Measurements from ENCODE around the gene SNAP47.

SNAP47 gene

DNA sequence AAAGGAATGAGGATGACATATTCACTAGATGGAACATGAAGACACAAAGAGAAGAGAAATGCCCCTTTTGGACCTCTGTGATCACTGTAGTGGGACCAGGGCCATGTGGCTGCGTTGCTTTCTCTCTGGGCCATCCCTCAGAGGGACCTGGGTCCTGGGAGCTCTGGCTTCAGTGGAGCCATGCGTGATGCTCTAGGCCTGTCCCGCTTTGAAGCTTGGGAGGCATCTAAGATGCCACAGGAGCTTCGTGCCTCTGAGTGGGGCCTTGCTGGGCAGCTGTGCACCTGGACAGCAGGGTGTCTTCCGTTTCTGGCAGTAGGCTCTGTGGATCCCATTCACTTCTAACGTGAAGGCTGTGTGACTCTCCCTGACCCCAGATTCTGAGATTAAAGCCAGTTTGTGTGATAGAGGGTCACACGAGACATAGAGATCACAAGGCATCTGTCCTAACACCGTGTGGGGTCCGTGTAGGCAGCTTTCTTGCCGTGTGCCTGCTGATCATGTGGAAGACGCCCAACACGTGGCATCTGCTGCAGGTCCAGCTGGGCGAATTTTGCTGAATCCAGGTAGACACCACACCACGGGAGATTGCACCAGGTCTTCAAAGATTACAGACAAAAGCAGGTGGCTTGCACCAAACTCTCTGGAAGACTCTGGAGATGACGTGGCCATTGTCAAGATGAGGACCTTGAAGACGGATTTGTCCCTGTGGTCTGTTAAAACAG lies 63.0 kb downstream of the SNAP47 start:
- DNase-seq (ENCODE audit: low read depth), result no peak

DNA sequence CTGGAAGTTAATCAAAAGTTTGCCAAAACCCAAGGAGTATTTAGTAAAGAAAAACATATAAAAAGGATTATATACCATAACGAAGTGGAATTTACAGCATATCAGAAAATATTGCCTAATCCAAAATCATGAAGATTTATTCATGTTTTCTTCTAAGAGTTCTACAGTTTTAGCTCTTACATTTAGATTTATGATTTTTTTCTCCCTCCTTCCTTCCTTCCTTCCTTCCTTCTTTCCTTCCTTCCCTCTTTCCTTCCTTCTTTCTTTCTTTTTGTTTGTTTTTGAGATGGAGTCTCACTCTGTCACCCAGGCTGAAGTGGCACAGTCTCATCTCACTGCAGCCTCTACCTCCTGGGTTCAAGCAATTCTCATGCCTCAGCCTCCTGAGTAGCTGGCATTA lies 64.5 kb downstream of the SNAP47 start:
- DNase-seq (ENCODE audit: low read depth), result no peak

DNA sequence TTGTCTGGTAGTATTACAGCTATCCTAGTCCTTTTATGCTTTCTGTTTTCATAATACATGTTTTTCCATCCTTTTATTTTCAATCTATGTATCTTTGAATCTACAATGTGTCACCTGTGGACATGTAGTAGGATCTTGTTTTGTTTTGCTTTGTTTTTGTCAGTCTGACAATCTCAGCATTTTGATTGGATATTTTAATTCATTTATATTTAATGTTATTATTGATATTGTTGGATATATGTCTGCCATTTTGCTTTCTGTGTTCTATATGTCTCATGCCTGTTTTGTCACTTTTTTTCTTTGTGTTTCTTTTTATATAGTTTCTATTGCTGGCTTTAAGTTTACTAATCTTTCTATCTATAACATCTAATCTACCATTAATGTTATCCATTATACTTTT lies 68.7 kb downstream of the SNAP47 start:
- no peak for DNase-seq (ENCODE audit: low read depth)

DNA sequence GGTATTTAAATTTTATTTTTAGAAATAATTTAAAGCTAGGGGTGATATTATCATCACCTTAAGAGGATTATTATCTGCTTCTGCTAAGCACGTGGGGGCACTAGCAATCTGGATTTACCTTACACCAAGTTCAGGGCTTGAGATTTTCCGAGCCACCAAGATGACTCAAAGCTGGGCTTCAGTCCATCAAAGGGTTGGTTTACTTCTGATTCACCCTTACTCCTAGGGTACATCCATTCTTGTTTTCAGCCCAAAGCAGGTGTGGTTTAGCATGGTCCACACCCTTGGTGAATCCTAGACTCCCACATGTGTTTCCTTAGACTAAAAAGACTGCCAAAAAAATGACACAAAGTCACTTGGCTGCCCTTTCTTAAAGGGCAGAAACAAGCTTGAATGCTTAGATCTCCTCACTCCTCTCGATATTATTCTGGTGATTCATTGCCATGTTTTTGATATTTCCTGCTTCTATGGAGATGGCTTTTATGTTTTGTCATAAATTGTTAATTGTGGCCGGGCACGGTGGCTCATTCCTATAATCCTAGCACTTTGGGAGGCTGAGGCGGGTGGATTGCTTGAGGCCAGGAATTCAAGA lies 70.5 kb downstream of the SNAP47 start:
- peak; percentile 96 for DNase-seq (ENCODE audit: low read depth)

DNA sequence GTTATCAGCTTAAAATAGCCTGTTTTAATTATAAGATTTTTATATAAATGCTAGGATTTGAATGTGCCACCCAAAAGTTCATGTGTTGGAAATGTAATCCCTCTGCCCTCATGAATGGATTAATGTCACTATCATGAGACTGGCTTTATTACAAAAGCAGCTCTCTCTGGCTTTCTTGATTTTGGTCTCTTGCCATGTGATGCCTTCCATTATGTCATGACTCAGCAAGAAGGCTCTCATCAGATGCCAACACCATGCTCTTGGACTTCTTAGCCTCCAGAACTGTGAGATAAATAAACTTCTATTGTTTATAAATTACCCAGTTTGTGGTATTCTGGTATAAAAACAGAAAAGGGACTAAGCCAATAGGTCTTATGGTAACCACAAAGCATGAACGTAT lies 73.3 kb downstream of the SNAP47 start:
- DNase-seq (ENCODE audit: low read depth), result no peak

DNA sequence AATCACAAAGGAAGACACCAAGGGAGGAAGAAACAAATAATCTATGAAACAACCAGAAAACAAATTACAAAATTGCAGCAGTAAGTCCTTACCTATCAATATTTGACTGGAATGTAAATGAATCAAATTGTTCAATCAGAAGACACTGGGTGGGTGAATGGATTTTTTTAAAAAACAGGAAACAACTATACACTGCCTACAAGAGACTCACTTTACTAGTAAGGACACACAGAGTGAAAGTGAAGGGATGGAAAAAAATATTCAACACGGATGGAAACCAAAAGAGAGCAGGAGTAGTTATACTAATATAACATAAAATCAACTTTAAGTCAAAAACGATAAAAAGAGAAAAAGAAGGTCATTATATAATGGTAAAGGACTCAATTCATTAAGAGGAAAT lies 73.8 kb downstream of the SNAP47 start:
- DNase-seq (ENCODE audit: low read depth), result no peak

DNA sequence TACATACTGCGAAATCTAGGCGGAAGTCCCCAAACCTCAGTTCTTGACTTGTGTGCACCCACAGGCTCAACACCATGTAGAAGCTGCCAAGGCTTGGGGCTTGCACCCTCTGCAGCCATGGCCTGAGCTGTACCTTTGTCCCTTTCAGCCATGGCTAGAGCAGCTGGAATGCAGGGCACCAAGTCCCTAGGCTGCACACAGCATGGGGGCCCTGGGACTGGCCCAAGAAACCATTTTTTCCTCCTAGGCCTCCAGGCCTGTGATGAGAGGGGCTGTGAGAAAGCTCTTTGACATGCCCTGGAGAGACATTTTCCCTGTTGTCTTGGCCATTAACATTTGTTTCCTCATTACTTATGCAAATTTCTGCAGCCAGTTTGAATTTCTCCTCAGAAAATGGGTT lies 78.7 kb downstream of the SNAP47 start:
- DNase-seq (ENCODE audit: low read depth), result no peak

DNA sequence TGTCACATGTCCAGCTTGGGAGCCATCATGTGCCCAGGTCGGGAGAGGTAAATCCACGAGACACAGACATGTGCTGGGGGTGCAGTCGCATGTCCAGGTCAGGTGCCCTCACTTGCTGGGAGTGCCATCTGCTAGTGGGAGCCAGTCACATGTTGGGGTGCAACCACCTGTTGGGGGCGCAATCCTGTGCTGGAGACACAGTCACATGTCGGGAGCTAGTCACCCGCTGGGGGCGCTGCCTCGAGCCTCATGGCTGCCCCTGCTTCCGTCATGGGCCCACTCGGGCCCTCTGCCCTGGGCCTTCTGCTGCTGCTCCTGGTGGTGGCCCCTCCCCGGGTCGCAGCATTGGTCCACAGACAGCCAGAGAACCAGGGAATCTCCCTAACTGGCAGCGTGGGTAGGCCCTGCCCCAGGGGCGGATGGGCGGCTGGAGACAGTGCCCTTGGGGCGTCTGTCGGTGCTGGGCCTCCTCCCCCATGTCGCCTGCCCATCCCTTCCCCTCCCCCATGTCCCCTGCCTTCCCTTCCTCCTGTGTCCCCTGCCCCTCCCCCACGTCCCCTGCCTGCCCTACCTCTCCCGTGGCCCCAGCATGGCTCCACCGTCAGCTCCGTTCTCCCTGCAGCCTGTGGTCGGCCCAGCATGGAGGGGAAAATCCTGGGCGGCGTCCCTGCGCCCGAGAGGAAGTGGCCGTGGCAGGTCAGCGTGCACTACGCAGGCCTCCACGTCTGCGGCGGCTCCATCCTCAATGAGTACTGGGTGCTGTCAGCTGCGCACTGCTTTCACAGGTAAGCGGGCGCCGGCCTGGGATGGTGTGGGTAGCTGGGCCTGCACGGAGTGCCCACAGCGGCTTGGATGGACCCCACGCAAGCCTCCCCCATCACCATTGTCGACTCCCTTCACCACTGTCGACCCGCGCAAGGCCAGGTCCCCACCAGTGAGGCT lies 80.5 kb downstream of the SNAP47 start, which contains the start of gene PRSS38:
Gene PRSS38 (plus strand): TSS at position 208 of the 942 bp plus-strand sequence. CDS start 42 bp downstream, at position 250.
- DNase-seq (ENCODE audit: low read depth), result no peak

DNA sequence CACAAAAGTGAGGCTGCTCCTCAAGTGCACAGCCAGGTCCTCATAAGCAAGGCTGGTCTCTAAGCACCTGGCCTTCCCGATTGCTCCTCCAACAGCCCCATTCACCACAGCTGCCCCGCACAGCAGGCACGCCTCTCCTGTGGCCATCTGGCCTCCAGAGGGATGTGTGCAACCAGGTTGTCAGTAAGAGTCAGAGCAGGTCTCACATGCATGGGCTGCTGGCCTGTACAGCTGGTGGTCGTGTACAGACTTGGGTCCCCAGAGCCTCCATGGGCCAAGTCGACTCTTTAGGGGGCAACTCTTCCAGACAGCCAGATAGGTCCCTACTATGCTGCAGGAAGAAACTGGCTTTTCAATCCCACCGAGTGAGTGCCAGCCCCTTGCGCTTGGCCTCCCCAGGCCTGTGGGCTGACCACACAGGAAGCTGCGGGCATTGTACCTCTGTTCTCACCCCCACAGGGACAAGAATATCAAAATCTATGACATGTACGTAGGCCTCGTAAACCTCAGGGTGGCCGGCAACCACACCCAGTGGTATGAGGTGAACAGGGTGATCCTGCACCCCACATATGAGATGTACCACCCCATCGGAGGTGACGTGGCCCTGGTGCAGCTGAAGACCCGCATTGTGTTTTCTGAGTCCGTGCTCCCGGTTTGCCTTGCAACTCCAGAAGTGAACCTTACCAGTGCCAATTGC lies 81.7 kb downstream of the SNAP47 start:
- no peak for DNase-seq (ENCODE audit: low read depth)

DNA sequence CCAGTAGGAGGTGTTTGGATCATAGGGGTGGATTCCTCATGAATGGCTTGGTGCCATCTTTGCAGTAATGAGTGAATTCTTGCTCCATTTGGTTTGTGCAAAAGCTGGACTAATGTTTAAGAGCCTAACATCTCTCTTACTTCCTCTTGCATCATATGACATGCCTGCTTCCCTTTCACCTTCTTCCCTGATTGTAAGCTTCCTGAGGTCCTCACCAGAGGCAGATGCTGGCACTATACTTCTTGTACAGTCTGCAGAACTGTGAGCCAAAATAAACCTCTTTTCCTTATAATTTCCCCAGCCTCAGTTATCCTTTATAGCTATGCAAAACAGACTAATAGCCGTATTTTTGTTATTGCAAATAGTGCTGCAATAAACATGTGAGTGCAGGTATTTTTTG lies 88.3 kb downstream of the SNAP47 start:
- DNase-seq (ENCODE audit: low read depth), result no peak

DNA sequence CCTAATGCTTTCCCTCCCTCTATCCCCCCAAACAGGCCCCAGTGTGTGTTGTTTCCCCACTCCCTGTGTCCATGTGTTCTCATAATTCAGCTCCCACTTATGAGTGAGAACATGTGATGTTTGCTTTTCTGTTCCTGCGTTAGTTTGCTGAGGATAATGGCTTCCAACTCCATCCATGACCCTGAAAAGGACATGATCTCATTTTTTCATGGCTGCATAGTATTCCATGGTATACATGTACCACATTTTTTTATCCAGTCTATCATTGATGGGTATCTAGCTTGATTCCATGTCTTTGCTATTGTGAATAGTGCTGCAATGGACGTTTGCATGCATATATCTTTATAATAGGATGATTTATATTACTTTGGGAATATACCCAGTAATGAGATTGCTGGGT lies 89.0 kb downstream of the SNAP47 start:
- no peak for DNase-seq (ENCODE audit: low read depth)

DNA sequence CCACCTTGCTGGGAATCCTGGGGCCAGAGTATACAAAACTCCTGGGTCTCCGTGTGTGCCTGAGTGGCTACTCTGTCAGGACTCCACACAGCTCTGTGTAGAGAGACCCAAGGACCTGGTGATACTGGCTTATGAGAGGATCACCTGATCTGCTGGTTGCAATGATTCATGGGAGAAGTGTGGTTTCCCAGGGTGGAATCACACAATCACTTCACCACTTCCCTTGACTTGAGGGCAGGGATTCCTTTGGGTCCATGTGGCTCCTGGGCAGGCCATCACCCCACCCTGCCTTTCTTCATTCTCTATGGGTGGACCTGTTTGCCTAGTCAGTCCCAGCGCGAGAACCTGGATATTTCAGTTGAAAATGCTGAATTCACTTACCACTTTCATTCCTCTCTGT lies 93.6 kb downstream of the SNAP47 start:
- DNase-seq (ENCODE audit: low read depth), result no peak
